Activated T-helper 17 cell treated with anti-CD3 and anti-CD28 coated beads, Interleukin-2, amount 50 U/mL, for 72 hours (primary cell): ENCODE results near the gene TMEM205. TPM values are rescaled to one million over a fixed set of nuclear protein-coding genes. Genes with fewer than 3 reads are reported as not detected.
A peak's percentile ranks its signal among the peaks of the same experiment; 100 is the strongest.
"Not testable (repeated sequence)": the region's sequence is repeated elsewhere in the genome, so short reads cannot be mapped to it uniquely, and the experiment has no call there.

Experiments used
- ATAC-seq: fragments of 150-1000 bp; cut with Tn5 transposase; replicated peaks from 2 replicates; pipeline ENCODE4 v1.10.0; 2021; ENCODE audit warnings: mild to moderate bottlenecking, moderate library complexity
- H3K27ac Mint-ChIP-seq: one replicate; pipeline ENCODE4 v1.8.0; 2022; ENCODE audit warnings: mixed read lengths
- H3K27me3 Mint-ChIP-seq: one replicate; pipeline ENCODE4 v1.8.0; 2022; ENCODE audit warnings: mixed read lengths
- H3K36me3 Mint-ChIP-seq: one replicate; pipeline ENCODE4 v1.8.0; 2022; ENCODE audit warnings: low read depth, mild to moderate bottlenecking, mixed read lengths
- H3K4me1 Mint-ChIP-seq: one replicate; pipeline ENCODE4 v1.8.0; 2022; ENCODE audit warnings: mixed read lengths
- H3K4me3 Mint-ChIP-seq: one replicate; pipeline ENCODE4 v1.8.0; 2022; ENCODE audit warnings: mild to moderate bottlenecking, mixed read lengths
- H3K9me3 Mint-ChIP-seq: one replicate; pipeline ENCODE4 v1.8.0; 2022; ENCODE audit warnings: mixed read lengths
- total RNA-seq, 2 donors: library from RNA; stranded (reverse); gene quantifications; one replicate each; pipeline ENCODE4 v1.2.3, GENCODE V29; 2022

TMEM205 gene
- total RNA-seq, 2 donors from 2014 or later, result 30.9 to 31.0 TPM

DNA sequence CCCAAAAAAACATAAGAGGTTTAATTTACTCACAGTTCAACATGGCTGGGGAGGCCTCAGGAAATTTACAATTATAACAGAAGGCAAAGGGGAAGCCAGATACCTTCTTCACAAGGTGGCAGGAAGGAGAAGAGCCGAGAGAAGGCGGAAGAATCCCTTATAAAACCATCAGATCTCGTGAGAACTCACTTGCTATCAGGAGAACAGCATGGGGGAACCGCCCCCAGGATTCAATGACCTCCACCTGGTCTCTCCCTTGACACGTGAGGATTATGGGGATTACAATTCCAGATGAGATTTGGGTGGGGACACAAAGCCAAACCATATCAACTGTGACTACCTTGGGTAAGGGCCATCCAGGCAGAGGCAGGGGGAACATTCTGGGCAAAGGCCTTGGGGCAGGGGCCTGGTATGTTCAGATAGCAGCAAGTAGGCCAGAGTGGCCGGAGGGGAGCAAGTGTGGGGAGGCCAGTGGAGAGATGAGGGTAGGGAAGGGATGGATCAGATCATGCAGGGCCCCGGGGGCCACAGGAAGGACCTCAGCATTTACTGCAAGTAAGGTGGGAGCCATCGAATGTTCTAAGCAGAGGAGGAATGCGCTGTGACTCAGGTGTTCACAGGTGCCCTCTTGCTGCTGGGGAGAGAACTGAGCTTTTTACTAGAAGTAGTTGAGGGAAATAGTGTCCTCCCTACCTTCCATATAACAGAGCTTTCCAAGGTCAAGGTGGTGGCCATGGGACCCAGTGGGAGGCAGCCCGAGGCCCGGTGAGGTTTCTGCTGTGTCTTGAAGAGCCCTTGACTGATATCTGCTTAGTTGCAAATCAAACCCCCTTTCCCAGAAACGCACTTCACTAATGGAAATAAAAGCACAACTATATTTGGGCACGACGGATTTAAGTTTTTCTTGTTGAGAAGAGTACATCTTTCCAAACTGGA, 24.6 kb downstream of the TMEM205 start:
- H3K27me3 Mint-ChIP-seq, result peaks cover 8% of the 10 kb centered on the region
- no peak overlapping the region for H3K4me3 Mint-ChIP-seq
- no peaks in the 10 kb centered on the region for H3K36me3 Mint-ChIP-seq
- no peak for ATAC-seq
- no peaks in the 10 kb centered on the region for H3K9me3 Mint-ChIP-seq
- H3K4me1 Mint-ChIP-seq, result no peaks in the 10 kb centered on the region
- H3K27ac Mint-ChIP-seq, result no peak overlapping the region

DNA sequence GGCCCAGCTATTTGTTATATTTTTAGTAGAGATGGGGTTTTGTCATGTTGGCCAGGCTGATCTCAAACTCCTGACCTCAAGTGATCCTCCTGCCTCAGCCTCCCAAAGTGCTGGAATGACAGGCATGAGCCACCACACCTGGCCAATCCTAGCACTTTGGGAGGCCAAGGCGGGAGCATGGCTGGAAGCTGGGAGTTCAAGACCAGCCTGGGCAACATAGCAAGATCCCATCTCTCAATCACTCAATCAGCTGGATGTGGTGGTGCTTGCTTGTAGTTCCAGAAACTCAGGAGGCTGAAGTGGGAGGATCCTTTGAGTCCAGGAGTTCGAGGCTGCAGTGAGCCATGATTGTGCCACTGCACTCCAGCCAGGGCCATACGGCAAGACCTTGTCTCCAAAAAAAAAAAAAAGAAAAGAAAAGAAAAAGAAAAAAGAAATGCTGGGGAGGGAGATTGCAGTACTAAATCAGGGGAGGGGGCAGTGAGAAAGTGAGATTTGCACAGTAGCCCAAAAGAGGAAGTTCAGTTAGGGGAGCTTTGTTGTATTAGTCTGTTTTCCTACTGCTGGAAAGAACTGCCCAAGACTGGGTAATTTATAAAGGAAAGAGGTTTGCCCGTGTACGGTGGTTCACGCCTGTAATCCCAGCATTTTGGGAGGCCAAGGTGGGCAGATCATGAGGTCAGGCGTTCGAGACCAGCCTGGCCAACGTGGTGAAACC, 25.6 kb downstream of the TMEM205 start:
- not testable (repeated sequence) for H3K36me3 Mint-ChIP-seq, H3K27ac Mint-ChIP-seq, ATAC-seq, H3K27me3 Mint-ChIP-seq, H3K9me3 Mint-ChIP-seq, H3K4me3 Mint-ChIP-seq, H3K4me1 Mint-ChIP-seq

DNA sequence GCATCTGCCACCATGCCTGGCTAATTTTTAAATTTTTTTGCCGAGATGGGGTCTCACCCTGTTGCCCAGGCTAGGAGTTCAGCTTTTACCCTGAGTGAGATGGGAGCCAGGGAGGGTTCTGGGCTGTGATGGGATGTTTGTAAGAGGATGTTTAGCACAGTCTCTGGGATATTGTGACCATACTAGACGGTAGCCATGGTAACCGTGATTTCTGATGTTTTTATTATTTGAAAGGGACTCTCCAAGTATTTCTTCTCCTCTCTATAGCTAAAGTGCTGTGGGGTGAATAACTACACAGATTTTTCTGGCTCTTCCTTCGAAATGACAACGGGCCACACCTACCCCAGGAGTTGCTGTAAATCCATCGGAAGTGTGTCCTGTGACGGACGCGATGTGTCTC, 39.7 kb downstream of the TMEM205 start:
- H3K36me3 Mint-ChIP-seq, result no peaks in the 10 kb centered on the region
- peaks cover 8% of the 10 kb centered on the region for H3K27me3 Mint-ChIP-seq
- H3K4me1 Mint-ChIP-seq, result no peaks in the 10 kb centered on the region
- no peak overlapping the region for H3K27ac Mint-ChIP-seq
- H3K9me3 Mint-ChIP-seq, result no peaks in the 10 kb centered on the region
- ATAC-seq, result no peak
- no peak overlapping the region for H3K4me3 Mint-ChIP-seq

DNA sequence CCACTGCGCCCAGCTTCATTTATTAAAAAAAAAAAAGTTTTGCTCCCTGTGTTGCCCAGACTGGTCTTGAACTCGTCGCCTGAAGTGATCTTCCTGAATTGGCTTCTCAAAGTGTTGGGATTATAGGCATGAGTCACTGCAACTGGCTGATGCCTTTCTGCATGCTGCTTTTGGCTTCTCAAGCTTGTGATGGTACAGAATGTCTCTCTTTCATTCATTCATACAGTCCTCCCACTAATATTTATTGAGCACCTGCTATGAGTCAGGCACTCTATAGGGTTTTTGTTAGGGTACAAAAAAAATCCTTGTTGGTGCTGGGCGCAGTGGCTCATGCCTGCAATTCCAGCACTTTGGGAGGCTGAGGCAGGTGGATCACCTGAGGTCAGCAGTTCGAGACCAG, 41.1 kb downstream of the TMEM205 start:
- H3K9me3 Mint-ChIP-seq, result no peaks in the 10 kb centered on the region
- H3K27me3 Mint-ChIP-seq, result peaks cover 8% of the 10 kb centered on the region
- H3K4me1 Mint-ChIP-seq, result no peaks in the 10 kb centered on the region
- H3K36me3 Mint-ChIP-seq, result no peaks in the 10 kb centered on the region
- H3K4me3 Mint-ChIP-seq, result no peak overlapping the region
- no peak for ATAC-seq
- no peak overlapping the region for H3K27ac Mint-ChIP-seq

DNA sequence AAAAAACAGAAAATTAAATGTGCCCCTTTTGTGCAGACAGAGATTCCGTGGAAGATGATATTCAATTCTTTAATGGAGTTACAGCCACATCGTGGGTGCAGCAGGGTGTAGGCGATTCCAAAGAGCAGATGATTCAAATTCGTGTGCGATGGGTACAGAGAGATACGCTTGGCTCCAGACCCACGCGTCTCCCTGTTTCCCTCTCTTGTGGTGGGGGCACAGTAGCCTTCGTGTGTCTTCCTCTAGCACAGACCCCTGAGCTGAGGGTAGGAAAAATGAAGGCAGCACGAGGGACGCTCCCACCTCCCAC, 45.3 kb downstream of the TMEM205 start:
- Mint-ChIP-seq H3K27ac (no peak overlapping the region), H3K4me1 (no peaks in the 10 kb centered on the region), H3K36me3 (no peaks in the 10 kb centered on the region), H3K27me3 (peaks cover 3% of the 10 kb centered on the region), H3K9me3 (no peaks in the 10 kb centered on the region), H3K4me3 (no peak overlapping the region)
- ATAC-seq, result no peak

DNA sequence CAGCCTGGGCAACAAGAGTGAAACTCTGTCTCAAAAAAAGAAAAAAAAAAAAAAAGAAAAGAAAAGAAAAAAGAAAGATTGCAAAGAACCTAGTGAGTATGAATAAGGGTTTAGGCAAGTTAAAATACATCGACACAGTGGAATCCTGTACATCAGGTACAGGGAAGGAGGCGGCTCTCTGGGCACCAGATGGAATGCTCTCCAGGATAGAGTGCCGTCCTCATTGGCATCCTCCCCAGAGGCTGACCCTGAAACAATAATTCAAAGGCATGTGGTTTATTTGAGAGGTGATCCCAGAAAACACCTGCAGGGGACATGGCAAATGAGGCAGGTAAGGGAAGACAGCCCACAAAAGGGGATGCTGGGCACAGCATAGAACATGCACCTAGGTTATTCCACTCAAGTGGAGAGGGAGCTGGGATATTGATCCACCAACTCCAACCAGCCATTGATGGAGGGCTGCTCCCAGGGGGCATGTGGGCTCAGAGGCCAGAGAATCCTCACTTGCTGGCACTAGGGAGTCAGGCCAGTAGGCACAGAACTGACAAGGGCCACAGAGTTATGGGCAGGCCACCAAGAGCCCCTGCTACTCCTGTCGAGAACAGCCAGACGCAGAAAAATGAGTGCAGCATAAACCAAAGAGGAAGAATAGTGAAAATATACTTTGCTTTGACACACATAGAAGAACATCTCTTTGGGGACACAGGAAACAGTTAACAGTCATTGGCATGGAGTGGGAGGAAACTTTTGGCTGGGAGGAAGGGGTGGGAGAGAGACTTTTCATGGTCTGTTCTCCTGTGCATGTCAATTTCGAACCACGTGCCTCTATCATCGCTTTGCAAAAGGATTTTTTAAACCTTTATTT, 45.9 kb downstream of the TMEM205 start:
- H3K36me3 Mint-ChIP-seq, result no peaks in the 10 kb centered on the region
- H3K4me3 Mint-ChIP-seq, result no peak overlapping the region
- no peak overlapping the region for H3K27ac Mint-ChIP-seq
- no peaks in the 10 kb centered on the region for H3K9me3 Mint-ChIP-seq
- no peaks in the 10 kb centered on the region for H3K4me1 Mint-ChIP-seq
- ATAC-seq, result no peak
- peaks cover 3% of the 10 kb centered on the region for H3K27me3 Mint-ChIP-seq

DNA sequence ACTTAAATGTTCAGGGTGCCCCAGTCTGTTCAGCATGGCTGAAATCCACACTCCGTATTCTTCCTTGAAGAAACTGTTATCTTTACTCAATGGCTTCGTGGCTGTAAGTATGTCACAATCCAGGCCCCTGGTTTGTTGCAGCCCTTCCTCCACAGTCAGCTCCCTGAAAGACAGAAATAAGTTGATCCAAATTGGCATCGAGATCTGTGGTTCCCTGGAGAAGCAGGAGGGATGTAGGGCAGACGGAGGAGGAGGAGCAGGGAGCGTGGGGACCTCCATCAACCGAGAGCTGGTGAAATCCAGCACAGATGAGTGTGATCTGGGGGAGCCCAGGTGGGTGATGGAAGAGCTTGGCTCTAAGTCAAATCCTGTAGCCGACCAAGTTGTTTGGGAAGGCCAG, 49.8 kb downstream of the TMEM205 start:
- H3K9me3 Mint-ChIP-seq, result no peaks in the 10 kb centered on the region
- peaks cover 6% of the 10 kb centered on the region for H3K4me1 Mint-ChIP-seq
- H3K27ac Mint-ChIP-seq, result no peak overlapping the region
- no peaks in the 10 kb centered on the region for H3K36me3 Mint-ChIP-seq
- H3K4me3 Mint-ChIP-seq, result no peak overlapping the region
- H3K27me3 Mint-ChIP-seq, result peaks cover 3% of the 10 kb centered on the region
- no peak for ATAC-seq

DNA sequence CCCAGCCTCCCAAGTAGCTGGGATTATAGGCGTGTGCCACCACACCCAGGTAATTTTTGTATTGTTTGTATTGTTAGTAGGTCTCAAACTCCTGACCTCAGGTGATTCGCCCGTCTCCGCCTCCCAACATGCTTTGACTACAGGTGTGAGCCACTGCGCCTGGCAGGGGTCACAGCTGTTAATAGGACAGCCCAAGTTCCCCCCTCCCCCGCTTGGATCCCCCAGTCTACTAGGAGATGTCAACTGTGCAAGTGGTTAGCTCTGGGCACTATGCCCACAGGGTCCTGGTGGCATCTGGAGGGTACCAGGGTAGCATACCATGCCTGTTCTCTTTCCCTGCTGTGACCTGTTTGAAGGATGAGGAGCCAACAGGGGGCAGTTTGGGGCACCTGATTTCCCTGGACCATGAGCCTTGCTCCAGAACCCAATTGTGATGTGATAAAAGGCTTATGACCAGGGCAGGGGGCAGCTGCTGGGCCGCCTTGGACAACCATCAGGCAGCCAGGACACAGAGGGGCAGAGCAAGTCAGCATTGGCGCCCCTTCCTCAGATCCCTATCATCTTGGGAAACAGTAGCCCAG, 50.3 kb downstream of the TMEM205 start, which contains the start of gene TSPAN16:
Gene TSPAN16, plus strand, starts transcription at position 496 of the 581 bp plus-strand sequence. CDS start 138 bp downstream, outside the sequence.
- Mint-ChIP-seq H3K4me3 (no peak within 1 kb of the TSS), H3K9me3 (no peaks in the 10 kb centered on the region), H3K27ac (no peak within 1 kb of the TSS), H3K27me3 (peaks cover 3% of the 10 kb centered on the region), H3K4me1 (peaks cover 6% of the 10 kb centered on the region), H3K36me3 (no peaks in the 10 kb centered on the region)
- ATAC-seq, result no peak

DNA sequence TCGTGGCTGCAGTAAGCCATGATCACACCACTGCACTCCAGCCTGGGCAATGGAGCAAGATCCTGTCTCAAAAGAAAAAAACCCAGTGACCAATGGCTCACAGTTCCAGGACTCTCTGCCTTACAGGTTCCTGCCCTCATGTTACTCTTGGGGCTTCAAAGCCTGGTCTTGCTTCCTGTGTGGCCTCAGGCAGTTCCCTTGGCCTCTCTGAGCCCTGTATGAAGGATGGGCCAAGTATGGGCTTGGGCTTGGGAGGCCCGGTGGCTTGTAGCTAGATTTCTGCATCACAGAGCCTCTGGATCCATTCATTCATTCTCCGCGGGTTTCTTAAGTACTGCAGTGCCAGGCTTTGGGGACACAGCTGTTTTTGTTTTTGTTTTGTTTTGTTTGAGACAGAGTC, 50.9 kb downstream of the TMEM205 start:
- ATAC-seq, result no peak
- peaks cover 3% of the 10 kb centered on the region for H3K27me3 Mint-ChIP-seq
- no peak overlapping the region for H3K27ac Mint-ChIP-seq
- H3K4me3 Mint-ChIP-seq, result no peak overlapping the region
- H3K36me3 Mint-ChIP-seq, result no peaks in the 10 kb centered on the region
- no peaks in the 10 kb centered on the region for H3K9me3 Mint-ChIP-seq
- peaks cover 6% of the 10 kb centered on the region for H3K4me1 Mint-ChIP-seq

DNA sequence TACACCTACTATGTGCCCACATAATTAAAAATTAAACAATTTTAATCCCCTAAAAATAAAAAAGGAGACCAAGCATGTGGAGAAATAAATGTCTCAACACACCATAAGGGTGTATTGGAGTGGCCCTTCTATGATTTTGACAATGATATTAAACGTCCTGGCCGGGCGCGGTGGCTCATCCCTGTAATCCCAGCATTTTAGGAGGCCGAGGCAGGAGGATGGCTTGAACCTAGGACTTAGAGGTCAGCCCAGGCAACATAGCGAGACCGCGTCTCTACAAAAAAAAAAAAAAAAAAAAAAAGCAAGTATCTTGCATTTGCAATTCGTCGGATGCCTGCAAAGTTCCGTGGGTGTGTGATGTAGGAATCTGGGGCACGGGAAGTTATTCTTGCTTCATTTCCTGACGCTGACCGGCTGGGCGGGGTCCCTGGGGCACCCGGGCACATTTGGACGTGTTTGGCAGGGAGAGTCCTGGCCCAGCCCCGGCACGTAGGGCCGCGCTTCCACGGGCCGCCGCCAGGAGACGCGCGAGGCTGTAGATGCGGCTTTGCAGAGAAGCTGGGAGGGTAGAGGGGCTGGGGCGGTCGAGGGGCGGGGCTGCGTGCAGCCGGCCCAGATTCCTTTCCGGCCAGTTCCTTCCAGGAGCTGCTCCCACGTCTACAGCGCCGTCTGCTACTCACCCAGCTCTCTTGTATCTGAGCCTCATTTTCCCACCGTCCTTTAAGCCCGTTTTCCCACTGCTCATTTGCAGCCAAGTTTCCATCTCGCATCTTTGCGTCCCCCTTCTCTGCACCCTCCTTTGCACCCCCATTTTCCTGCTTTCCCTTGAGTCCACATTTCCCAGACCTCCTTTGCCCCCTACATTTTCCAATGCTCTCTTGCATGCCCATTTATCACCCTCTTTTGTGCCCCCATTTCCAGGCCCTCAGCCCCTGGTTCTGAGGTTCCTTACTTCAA, 52.4 kb downstream of the TMEM205 start:
- ATAC-seq, result peak; percentile 98
- Mint-ChIP-seq H3K4me3 (peak overlapping the region; percentile 58), H3K27me3 (peaks cover 7% of the 10 kb centered on the region), H3K9me3 (no peaks in the 10 kb centered on the region), H3K4me1 (peaks cover 6% of the 10 kb centered on the region), H3K36me3 (no peaks in the 10 kb centered on the region), H3K27ac (no peak overlapping the region)

Other genes with a start within 250 kb of the TMEM205 start
- 10 to 100 TPM; 44.3 to 53.9 TPM for gene SPC24, start 190.5 kb downstream of the TMEM205 start, total RNA-seq
- gene KANK2, start 148.7 kb downstream of the TMEM205 start, total RNA-seq, result 1 to 10 TPM; 3.5 to 3.6 TPM
- gene ANGPTL8, start 106.6 kb downstream of the TMEM205 start, total RNA-seq, result not detected
- gene DOCK6, start 83.7 kb downstream of the TMEM205 start, total RNA-seq, result 1 to 10 TPM; 4.5 to 6.4 TPM
- not detected for gene TSPAN16, start 50.1 kb downstream of the TMEM205 start, total RNA-seq
- 10 to 100 TPM in 1 of 2 donors, 1 to 10 TPM in 1; 9.7 to 13.4 TPM for gene RAB3D, start 6.6 kb downstream of the TMEM205 start, total RNA-seq
- 10 to 100 TPM; 17.4 to 45.4 TPM for gene CCDC159, start 251 bp upstream of the TMEM205 start, total RNA-seq
- 1 to 10 TPM; 2.9 to 9.7 TPM for gene PLPPR2, start 9.2 kb upstream of the TMEM205 start, total RNA-seq
- gene SWSAP1, start 28.4 kb upstream of the TMEM205 start, total RNA-seq, result 1 to 10 TPM; 1.5 to 2.4 TPM
- gene EPOR, start 38.0 kb upstream of the TMEM205 start, total RNA-seq, result 10 to 100 TPM in 1 of 2 donors, 1 to 10 TPM in 1; 6.7 to 22.6 TPM
- gene RGL3, start 73.0 kb upstream of the TMEM205 start, total RNA-seq, result under 1 TPM in 1 of 2 donors, not detected in 1; 0.50 TPM
- under 1 TPM; 0.15 to 0.42 TPM for gene ODAD3, start 88.9 kb upstream of the TMEM205 start, total RNA-seq
- 100 to 1,000 TPM; 281 to 300 TPM for gene PRKCSH, start 89.4 kb upstream of the TMEM205 start, total RNA-seq
- under 1 TPM in 1 of 2 donors, not detected in 1; 0.45 TPM for gene ELAVL3, start 134.8 kb upstream of the TMEM205 start, total RNA-seq
- gene ZNF653, start 159.6 kb upstream of the TMEM205 start, total RNA-seq, result 10 to 100 TPM; 18.8 to 26.3 TPM
- 10 to 100 TPM; 44.2 to 53.3 TPM for gene ECSIT, start 182.9 kb upstream of the TMEM205 start, total RNA-seq
- gene CNN1, start 192.6 kb upstream of the TMEM205 start, total RNA-seq, result not detected
- 10 to 100 TPM; 48.0 to 66.5 TPM for gene ELOF1, start 213.0 kb upstream of the TMEM205 start, total RNA-seq
- 10 to 100 TPM; 19.9 to 26.3 TPM for gene ACP5, start 231.4 kb upstream of the TMEM205 start, total RNA-seq